TTC549 (cell line): ENCODE data around the gene ATP1B1.
"Not testable (repeated sequence)": the region's sequence is repeated elsewhere in the genome, so short reads cannot be mapped to it uniquely, and the experiment has no call there.

Experiments used
- FAIRE-seq: peaks from 2 replicates; lab custom pipeline; 2012; peaks lifted over from hg19 to GRCh38; lab: Jason Lieb, UNC

Gene ATP1B1

GRCh38 chr1:169142129-169142528, 35.6 kb downstream of the ATP1B1 start:
- FAIRE-seq: no peak

GRCh38 chr1:169143346-169143745, 36.9 kb downstream of the ATP1B1 start:
- FAIRE-seq: no peak

- no peak for FAIRE-seq
Observed at GRCh38 chr1:169143984-169144383, 37.5 kb downstream of the ATP1B1 start.

- FAIRE-seq: no peak
Observed at GRCh38 chr1:169144941-169145626, 38.6 kb downstream of the ATP1B1 start.

- no peak for FAIRE-seq
Observed at GRCh38 chr1:169146576-169147214, 40.2 kb downstream of the ATP1B1 start.

GRCh38 chr1:169148472-169149252, 42.2 kb downstream of the ATP1B1 start:
- FAIRE-seq: no peak

GRCh38 chr1:169149555-169150286, 43.2 kb downstream of the ATP1B1 start:
- no peak for FAIRE-seq

- FAIRE-seq: no peak
Observed at GRCh38 chr1:169150641-169151337, 44.3 kb downstream of the ATP1B1 start.

- FAIRE-seq: no peak
Observed at GRCh38 chr1:169151338-169151837, 44.9 kb downstream of the ATP1B1 start.

- peak; percentile 33 for FAIRE-seq
Observed at GRCh38 chr1:169155675-169156074, 49.2 kb downstream of the ATP1B1 start.

- no peak for FAIRE-seq
Observed at GRCh38 chr1:169156580-169156979, 50.1 kb downstream of the ATP1B1 start.

GRCh38 chr1:169160845-169161495, 54.5 kb downstream of the ATP1B1 start:
- FAIRE-seq: no peak

GRCh38 chr1:169161496-169162194, 55.2 kb downstream of the ATP1B1 start:
- FAIRE-seq: no peak

- FAIRE-seq: no peak
Observed at GRCh38 chr1:169163059-169163458, 56.6 kb downstream of the ATP1B1 start.

- peak; percentile 72 for FAIRE-seq
Observed at GRCh38 chr1:169175461-169175860, 69.0 kb downstream of the ATP1B1 start.

GRCh38 chr1:169179431-169179830, 72.9 kb downstream of the ATP1B1 start:
- not testable (repeated sequence) for FAIRE-seq

- no peak for FAIRE-seq
Observed at GRCh38 chr1:169180174-169180573, 73.7 kb downstream of the ATP1B1 start.
